ENCODE data around the gene GARNL3. TPM values are rescaled to one million over a fixed set of nuclear protein-coding genes. Genes with fewer than 3 reads are reported as not detected.

The GARNL3 gene
- total RNA-seq, 6 experiments from 2014 or later: 0.27 to 0.73 (median 0.57) TPM

- no peak for TF ChIP-seq CTCF (IDR thresholded peaks at IDR 0.05)
- H3K4me1 Mint-ChIP-seq (ENCODE audit: low read depth): no peaks in the 10 kb centered on the region
- no peak overlapping the region for H3K27ac Mint-ChIP-seq
- peaks cover 22% of the 10 kb centered on the region for H3K27me3 Mint-ChIP-seq (ENCODE audit: insufficient read depth)
- H3K36me3 Mint-ChIP-seq (ENCODE audit: low read depth): no peaks in the 10 kb centered on the region
- no peak overlapping the region for H3K4me3 Mint-ChIP-seq
- DNase-seq: no peak
- no peaks in the 10 kb centered on the region for H3K9me3 Mint-ChIP-seq
Measured at GRCh38 chr9:127370147-127370579, 105.6 kb downstream of the GARNL3 start.

- TF ChIP-seq CTCF (IDR thresholded peaks at IDR 0.05): no peak
- H3K36me3 Mint-ChIP-seq (ENCODE audit: low read depth): no peaks in the 10 kb centered on the region
- no peaks in the 10 kb centered on the region for H3K4me1 Mint-ChIP-seq (ENCODE audit: low read depth)
- no peaks in the 10 kb centered on the region for H3K9me3 Mint-ChIP-seq
- no peak for DNase-seq
- H3K27me3 Mint-ChIP-seq (ENCODE audit: insufficient read depth): peaks cover 27% of the 10 kb centered on the region
- no peak overlapping the region for H3K4me3 Mint-ChIP-seq
- no peak overlapping the region for H3K27ac Mint-ChIP-seq
Measured at GRCh38 chr9:127370672-127371648, 106.4 kb downstream of the GARNL3 start.

- no peak overlapping the region for H3K27ac Mint-ChIP-seq
- DNase-seq: no peak
- TF ChIP-seq CTCF (IDR thresholded peaks at IDR 0.05): no peak
- no peak overlapping the region for H3K4me3 Mint-ChIP-seq
- peaks cover 5% of the 10 kb centered on the region; the same call in 1 of the 2 replicates for H3K36me3 Mint-ChIP-seq (ENCODE audit: low read depth)
- H3K9me3 Mint-ChIP-seq: peaks cover 6% of the 10 kb centered on the region
- no peaks in the 10 kb centered on the region; the same call in 1 of the 2 replicates for H3K4me1 Mint-ChIP-seq (ENCODE audit: low read depth)
- peaks cover 21% of the 10 kb centered on the region for H3K27me3 Mint-ChIP-seq (ENCODE audit: insufficient read depth)
Measured at GRCh38 chr9:127380479-127380878, 115.9 kb downstream of the GARNL3 start.

GRCh38 chr9:127382541-127382940 lies 118.0 kb downstream of the GARNL3 start:
- Mint-ChIP-seq H3K36me3 (ENCODE audit: low read depth) (peaks cover 5% of the 10 kb centered on the region; the same call in 1 of the 2 replicates), H3K9me3 (peaks cover 6% of the 10 kb centered on the region), H3K4me1 (ENCODE audit: low read depth) (no peaks in the 10 kb centered on the region; the same call in 1 of the 2 replicates), H3K4me3 (no peak overlapping the region), H3K27ac (no peak overlapping the region), H3K27me3 (ENCODE audit: insufficient read depth) (peaks cover 22% of the 10 kb centered on the region)
- TF ChIP-seq CTCF (IDR thresholded peaks at IDR 0.05): no peak
- DNase-seq: no peak

GRCh38 chr9:127384016-127384730 lies 119.6 kb downstream of the GARNL3 start:
- Mint-ChIP-seq H3K9me3 (peaks cover 3% of the 10 kb centered on the region), H3K4me1 (ENCODE audit: low read depth) (peaks cover 15% of the 10 kb centered on the region), H3K27me3 (ENCODE audit: insufficient read depth) (peaks cover 21% of the 10 kb centered on the region), H3K4me3 (no peak overlapping the region), H3K36me3 (ENCODE audit: low read depth) (peaks cover 4% of the 10 kb centered on the region; the same call in 1 of the 2 replicates), H3K27ac (no peak overlapping the region)
- no peak for DNase-seq
- TF ChIP-seq CTCF (IDR thresholded peaks at IDR 0.05): no peak

All from HFFc6 (cell line).